Keratinocyte (primary cell): Measurements from ENCODE around the gene SLC25A19. TPM values are rescaled to one million over a fixed set of nuclear protein-coding genes. Genes with fewer than 3 reads are reported as not detected.
"Not testable (repeated sequence)": the region's sequence is repeated elsewhere in the genome, so short reads cannot be mapped to it uniquely, and the experiment has no call there.

Experiments
- DNase-seq: peaks from one replicate; pipeline ENCODE4 v3.0.0-alpha.2; 2011; ENCODE audit warnings: low read depth, missing footprints, low spot score
- FAIRE-seq: peaks from 2 replicates; lab custom pipeline; 2011; peaks lifted over from hg19 to GRCh38; lab: Jason Lieb, UNC
- H2AFZ ChIP-seq: 2 replicates; pipeline ENCODE4 v1.6.0; 2012; ENCODE audit warnings: low read length, control low read depth, inconsistent platforms; ENCODE audit not compliant: control insufficient read depth
- H3K27ac ChIP-seq: 2 replicates; pipeline ENCODE4 v1.5.1; 2011; ENCODE audit warnings: low read length; ENCODE audit not compliant: control insufficient read depth, insufficient read depth
- H3K27me3 ChIP-seq: 3 replicates; pipeline ENCODE4 v1.6.0; 2011; ENCODE audit warnings: low read length; ENCODE audit not compliant: control insufficient read depth, insufficient read depth; ENCODE audit errors: extremely low read depth
- H3K36me3 ChIP-seq, 2 experiments: 2 replicates in 1 of 2; 3 replicates in 1 of 2; pipeline ENCODE4 v1.5.1; 2011; ENCODE audit warnings: low read length in 2 of 2, mild to moderate bottlenecking in 1 of 2; ENCODE audit not compliant: control insufficient read depth in 2 of 2, insufficient read depth in 2 of 2; ENCODE audit errors: extremely low read depth in 1 of 2
- H3K4me1 ChIP-seq: 3 replicates; pipeline ENCODE4 v1.5.1; 2011; ENCODE audit warnings: low read length; ENCODE audit not compliant: control insufficient read depth, insufficient read depth; ENCODE audit errors: extremely low read depth
- H3K4me2 ChIP-seq: 3 replicates; pipeline ENCODE4 v1.6.0; 2011; ENCODE audit warnings: low read depth, low read length; ENCODE audit not compliant: control insufficient read depth, insufficient read depth; ENCODE audit errors: extremely low read depth
- H3K4me3 ChIP-seq, 3 experiments: fragments of 200-600 bp in 1 of 3; sonication (generic) in 1 of 3; 2 replicates in 2 of 3; 3 replicates in 1 of 3; pipeline ENCODE4 v1.5.1; 2011 to 2016; ENCODE audit warnings: low read length in 3 of 3, mild to moderate bottlenecking in 3 of 3, control low read depth in 2 of 3, inconsistent platforms in 1 of 3, low read depth in 1 of 3, mixed read lengths in 1 of 3, mixed run types in 1 of 3, moderate library complexity in 1 of 3; ENCODE audit not compliant: control insufficient read depth in 2 of 3, insufficient read depth in 2 of 3; ENCODE audit errors: extremely low read depth in 1 of 3
- H3K79me2 ChIP-seq: 2 replicates; pipeline ENCODE4 v1.6.0; 2012; ENCODE audit warnings: low read length; ENCODE audit not compliant: control insufficient read depth, insufficient read depth
- H3K9ac ChIP-seq: 3 replicates; pipeline ENCODE4 v1.6.0; 2011; ENCODE audit warnings: low read length; ENCODE audit not compliant: control insufficient read depth, insufficient read depth; ENCODE audit errors: extremely low read depth
- H3K9me1 ChIP-seq: 3 replicates; pipeline ENCODE4 v1.6.0; 2011; ENCODE audit warnings: low read length; ENCODE audit not compliant: control insufficient read depth, insufficient read depth; ENCODE audit errors: extremely low read depth
- H3K9me3 ChIP-seq: 2 replicates; pipeline ENCODE4 v1.5.1; 2012; ENCODE audit warnings: low read depth, low read length; ENCODE audit not compliant: control insufficient read depth
- H4K20me1 ChIP-seq: 3 replicates; pipeline ENCODE4 v1.6.0; 2011; ENCODE audit warnings: low read length; ENCODE audit not compliant: control insufficient read depth, insufficient read depth; ENCODE audit errors: extremely low read depth
- EZH2 ChIP-seq: IDR thresholded peaks from one replicate; pipeline ENCODE4 v1.6.1; 2012; ENCODE audit warnings: inconsistent platforms, mild to moderate bottlenecking, low read length, moderate library complexity
- dilution Hi-C: fragments of 300-500 bp; cut with MboI; formaldehyde crosslinking; loops from one replicate; pipeline ENCODE4 v1.7.0; 2020; ENCODE audit warnings: low sequenced_read_pairs; ENCODE audit not compliant: extremely low pct_ligation_motif_present
- polyA plus RNA-seq, 5 experiments: library from polyadenylated mRNA; depleted of rRNA in 3 of 5; stranded (reverse) in 3 of 5; stranded (forward) in 1 of 5; unstranded in 1 of 5; fragments of >200 nt; gene quantifications; 1 replicate in 1 of 5; 2 replicates in 3 of 5; 3 replicates in 1 of 5; pipeline versions ENCODE4 v1.2.1 to v1.2.3, GENCODE V29; 2011 to 2012; ENCODE audit warnings: missing spikeins in 2 of 5, low read depth in 1 of 5, low replicate concordance in 1 of 5
- TF ChIP-seq, protein P1 (sequence below), 3 experiments: IDR thresholded peaks in 1 of 3; conservative IDR thresholded peaks in 1 of 3; optimal IDR thresholded peaks in 1 of 3; 2 replicates in 2 of 3; 3 replicates in 1 of 3; pipeline versions ENCODE3 to v1.5.1; 2011; ENCODE audit warnings: low read length in 3 of 3, mild to moderate bottlenecking in 3 of 3, moderate library complexity in 2 of 3, control low read depth in 1 of 3, inconsistent platforms in 1 of 3; ENCODE audit not compliant: insufficient read depth in 2 of 3; ENCODE audit errors: extremely low read depth in 1 of 3

SLC25A19 gene
- polyA plus RNA-seq, 1 donor (not counting 4 experiments of a cell fraction or from before 2014, with no cell fraction given): 7.0 TPM

GRCh38 chr17:75295201-75296158 lies 6.2 kb upstream of the SLC25A19 start:
- FAIRE-seq: no peak
- Histone ChIP-seq H3K27me3 (no peaks in the 10 kb centered on the region), H3K9me3 (no peaks in the 10 kb centered on the region), H3K4me1 (no peaks in the 10 kb centered on the region), H4K20me1 (no peaks in the 10 kb centered on the region), H3K9me1 (no peaks in the 10 kb centered on the region), H3K9ac (no peak overlapping the region), H3K36me3 (no peaks in the 10 kb centered on the region), H3K79me2 (no peaks in the 10 kb centered on the region), H3K27ac (no peak overlapping the region), H3K4me3 (no peak overlapping the region), H2AFZ (no peak overlapping the region), H3K4me2 (no peak overlapping the region)
- DNase-seq: no peak
- dilution Hi-C loops: no loop called here
- no peak for TF ChIP-seq EZH2
- TF ChIP-seq, protein P1, sequence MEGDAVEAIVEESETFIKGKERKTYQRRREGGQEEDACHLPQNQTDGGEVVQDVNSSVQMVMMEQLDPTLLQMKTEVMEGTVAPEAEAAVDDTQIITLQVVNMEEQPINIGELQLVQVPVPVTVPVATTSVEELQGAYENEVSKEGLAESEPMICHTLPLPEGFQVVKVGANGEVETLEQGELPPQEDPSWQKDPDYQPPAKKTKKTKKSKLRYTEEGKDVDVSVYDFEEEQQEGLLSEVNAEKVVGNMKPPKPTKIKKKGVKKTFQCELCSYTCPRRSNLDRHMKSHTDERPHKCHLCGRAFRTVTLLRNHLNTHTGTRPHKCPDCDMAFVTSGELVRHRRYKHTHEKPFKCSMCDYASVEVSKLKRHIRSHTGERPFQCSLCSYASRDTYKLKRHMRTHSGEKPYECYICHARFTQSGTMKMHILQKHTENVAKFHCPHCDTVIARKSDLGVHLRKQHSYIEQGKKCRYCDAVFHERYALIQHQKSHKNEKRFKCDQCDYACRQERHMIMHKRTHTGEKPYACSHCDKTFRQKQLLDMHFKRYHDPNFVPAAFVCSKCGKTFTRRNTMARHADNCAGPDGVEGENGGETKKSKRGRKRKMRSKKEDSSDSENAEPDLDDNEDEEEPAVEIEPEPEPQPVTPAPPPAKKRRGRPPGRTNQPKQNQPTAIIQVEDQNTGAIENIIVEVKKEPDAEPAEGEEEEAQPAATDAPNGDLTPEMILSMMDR (optimal IDR thresholded peaks at IDR 0.05 in 1 of 3, IDR thresholded peaks at IDR 0.05 in 1 of 3, conservative IDR thresholded peaks at IDR 0.05 in 1 of 3; ENCODE audit: extremely low read depth in 1 of 3, insufficient read depth in 2 of 3, low read length in 3 of 3): no peak

DNA sequence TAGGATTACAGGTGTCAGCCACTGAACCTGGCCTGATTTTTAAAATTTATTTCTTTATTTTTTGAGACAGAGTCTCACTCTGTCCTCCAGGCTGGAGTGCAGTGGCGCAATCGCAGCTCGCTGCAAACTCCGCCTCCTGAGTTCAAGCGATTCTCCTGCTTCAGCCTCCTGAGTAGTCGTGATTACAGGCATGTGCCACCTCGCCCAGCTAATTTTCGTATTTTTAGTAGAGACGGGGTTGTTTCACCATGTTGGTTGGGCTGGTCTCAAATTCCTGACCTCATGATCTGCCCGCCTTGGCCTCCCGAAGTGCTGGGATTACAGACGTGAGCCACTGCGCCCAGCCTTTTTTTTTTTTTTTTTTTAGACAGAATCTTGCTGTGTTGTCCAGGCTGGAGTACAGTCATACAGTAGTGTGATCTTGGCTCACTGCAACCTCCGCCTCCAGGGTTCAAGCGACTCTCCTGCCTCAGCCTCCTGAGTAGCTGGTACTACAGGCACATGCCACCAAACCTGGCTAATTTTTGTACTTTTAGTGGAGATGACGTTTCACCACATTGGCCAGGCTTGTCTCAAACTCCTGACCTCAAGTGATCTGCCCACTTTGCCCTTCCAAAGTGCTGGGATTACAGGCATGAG lies 3.7 kb upstream of the SLC25A19 start:
- H4K20me1 ChIP-seq, H3K27ac ChIP-seq, H3K9ac ChIP-seq, H3K9me1 ChIP-seq, FAIRE-seq, dilution Hi-C loops, H3K4me3 ChIP-seq, H3K27me3 ChIP-seq, H3K79me2 ChIP-seq, H3K9me3 ChIP-seq, H3K36me3 ChIP-seq, H3K4me1 ChIP-seq, DNase-seq, H2AFZ ChIP-seq, H3K4me2 ChIP-seq: not testable (repeated sequence)
